Neural cell (in vitro differentiated cells): ENCODE results near the gene PATL2.

ENCODE experiments used
- EP300 ChIP-seq: fragments of 450-650 bp; conservative IDR thresholded peaks from 2 replicates; pipeline ENCODE4 v1.6.1; 2014; ENCODE audit warnings: antibody characterized with exemption, mild to moderate bottlenecking, moderate library complexity; ENCODE audit not compliant: poor library complexity, severe bottlenecking
- EZH2 ChIP-seq: fragments of 200-600, 300-800 bp; shearing (Covaris generic), sonication (generic); IDR thresholded peaks from 2 replicates; pipeline ENCODE4 v1.6.1; 2014; ENCODE audit warnings: antibody characterized with exemption, low read length, borderline replicate concordance, mild to moderate bottlenecking; ENCODE audit not compliant: insufficient read depth, poor library complexity, severe bottlenecking
- MXI1 ChIP-seq: fragments of 450-650 bp; conservative IDR thresholded peaks from 2 replicates; pipeline ENCODE4 v1.6.1; 2014; ENCODE audit warnings: antibody characterized with exemption, mild to moderate bottlenecking; ENCODE audit not compliant: poor library complexity, severe bottlenecking
- SMC3 ChIP-seq: fragments of 450-650 bp; conservative IDR thresholded peaks from 2 replicates; pipeline ENCODE4 v1.6.1; 2014; ENCODE audit warnings: antibody characterized with exemption, mild to moderate bottlenecking, moderate library complexity; ENCODE audit not compliant: poor library complexity
- TAF1 ChIP-seq: IDR thresholded peaks from 2 replicates; pipeline ENCODE4 v1.6.1; 2012; ENCODE audit warnings: low read depth
- TF ChIP-seq, protein P1 (sequence below): fragments of 450-650 bp; IDR thresholded peaks from 2 replicates; pipeline ENCODE4 v1.5.1; 2014; ENCODE audit warnings: antibody characterized with exemption, mild to moderate bottlenecking, moderate library complexity; ENCODE audit not compliant: poor library complexity, severe bottlenecking

DNA sequence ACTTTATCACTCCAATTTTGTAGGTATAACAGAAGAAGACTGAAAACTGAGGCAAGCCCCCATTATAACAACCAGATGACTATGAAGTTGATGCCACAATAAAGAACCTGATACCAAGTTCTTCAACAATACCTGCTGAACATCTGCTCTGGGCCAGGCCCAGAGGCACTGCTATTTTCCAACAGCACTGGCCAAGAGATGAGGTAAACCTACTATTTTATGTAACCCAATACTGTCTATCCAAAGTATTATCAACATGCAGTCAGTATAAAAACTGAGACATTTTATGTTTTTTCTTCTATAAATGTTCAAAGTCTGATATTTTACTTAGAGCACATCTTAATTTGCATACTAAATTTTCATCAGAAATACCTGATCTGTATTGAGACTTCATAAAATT is 53.7 kb downstream of the PATL2 start:
- no peak for TF ChIP-seq SMC3
- TF ChIP-seq, protein P1, sequence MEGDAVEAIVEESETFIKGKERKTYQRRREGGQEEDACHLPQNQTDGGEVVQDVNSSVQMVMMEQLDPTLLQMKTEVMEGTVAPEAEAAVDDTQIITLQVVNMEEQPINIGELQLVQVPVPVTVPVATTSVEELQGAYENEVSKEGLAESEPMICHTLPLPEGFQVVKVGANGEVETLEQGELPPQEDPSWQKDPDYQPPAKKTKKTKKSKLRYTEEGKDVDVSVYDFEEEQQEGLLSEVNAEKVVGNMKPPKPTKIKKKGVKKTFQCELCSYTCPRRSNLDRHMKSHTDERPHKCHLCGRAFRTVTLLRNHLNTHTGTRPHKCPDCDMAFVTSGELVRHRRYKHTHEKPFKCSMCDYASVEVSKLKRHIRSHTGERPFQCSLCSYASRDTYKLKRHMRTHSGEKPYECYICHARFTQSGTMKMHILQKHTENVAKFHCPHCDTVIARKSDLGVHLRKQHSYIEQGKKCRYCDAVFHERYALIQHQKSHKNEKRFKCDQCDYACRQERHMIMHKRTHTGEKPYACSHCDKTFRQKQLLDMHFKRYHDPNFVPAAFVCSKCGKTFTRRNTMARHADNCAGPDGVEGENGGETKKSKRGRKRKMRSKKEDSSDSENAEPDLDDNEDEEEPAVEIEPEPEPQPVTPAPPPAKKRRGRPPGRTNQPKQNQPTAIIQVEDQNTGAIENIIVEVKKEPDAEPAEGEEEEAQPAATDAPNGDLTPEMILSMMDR: no peak
- TF ChIP-seq EP300: no peak
- no peak for TF ChIP-seq TAF1
- TF ChIP-seq EZH2: no peak
- no peak for TF ChIP-seq MXI1
